Mesenteric fat pad (tissue), 1 donor: ENCODE data around the gene PPT2. TPM values are rescaled to one million over a fixed set of nuclear protein-coding genes. Genes with fewer than 3 reads are reported as not detected.
"Not testable (repeated sequence)": the region's sequence is repeated elsewhere in the genome, so short reads cannot be mapped to it uniquely, and the experiment has no call there.

Experiments used
- DNase-seq: peaks from one replicate; pipeline ENCODE4 v3.0.0-alpha.2; 2020; ENCODE audit warnings: low spot score
- total RNA-seq: library from RNA; stranded (reverse); fragmentation: NEBNext Ultra II Directional; extraction: Animal tissue kit (Norgen Biotek cat#: 25700); gene quantifications from one replicate; pipeline ENCODE4 v1.2.1, GENCODE V29; 2021
- donor health status: DM: yes; HTN: yes; CAD: no.

The PPT2 gene
- total RNA-seq, 1 donor from 2014 or later = 24.4 TPM

GRCh38 chr6:32175711-32176475, 22.0 kb downstream of the PPT2 start, which contains the start of gene AGPAT1:
AGPAT1 (minus strand) TSS chr6:32176084; CDS start chr6:32171496, 4,588 bp downstream.
- peak; percentile 96 for DNase-seq

- DNase-seq = no peak
Measured at GRCh38 chr6:32176476-32177182, 22.7 kb downstream of the PPT2 start.

- no peak for DNase-seq
Measured at GRCh38 chr6:32177183-32177787, 23.3 kb downstream of the PPT2 start.

GRCh38 chr6:32177788-32178546, 24.0 kb downstream of the PPT2 start, which contains the start of gene RNF5:
RNF5 (plus strand) TSS chr6:32178405; CDS start chr6:32178512, 107 bp downstream.
- DNase-seq = no peak

GRCh38 chr6:32178547-32179440, 24.9 kb downstream of the PPT2 start:
- no peak for DNase-seq

GRCh38 chr6:32179766-32180405, 25.9 kb downstream of the PPT2 start:
- no peak for DNase-seq

- DNase-seq = no peak
Measured at GRCh38 chr6:32181148-32181702, 27.3 kb downstream of the PPT2 start.

- no peak for DNase-seq
Measured at GRCh38 chr6:32181915-32182529, 28.1 kb downstream of the PPT2 start.

GRCh38 chr6:32182555-32182981, 28.6 kb downstream of the PPT2 start:
- DNase-seq = no peak

GRCh38 chr6:32183030-32183429, 29.1 kb downstream of the PPT2 start:
- no peak for DNase-seq

- no peak for DNase-seq
Measured at GRCh38 chr6:32183483-32184083, 29.6 kb downstream of the PPT2 start.

GRCh38 chr6:32184084-32184640, 30.2 kb downstream of the PPT2 start, which contains the start of gene AGER:
AGER (minus strand) TSS chr6:32184253; CDS start chr6:32184222, 31 bp downstream.
- DNase-seq = no peak

- not testable (repeated sequence) for DNase-seq
Measured at GRCh38 chr6:32185681-32186131, 31.8 kb downstream of the PPT2 start.

GRCh38 chr6:32186151-32186840, 32.4 kb downstream of the PPT2 start:
- not testable (repeated sequence) for DNase-seq

GRCh38 chr6:32187009-32187709, 33.2 kb downstream of the PPT2 start:
- no peak for DNase-seq

- DNase-seq = not testable (repeated sequence)
Measured at GRCh38 chr6:32187725-32188380, 33.9 kb downstream of the PPT2 start.
